GM19395 (cell line): ENCODE results near the gene CCDC88C.
A peak's percentile ranks its signal among the peaks of the same experiment; 100 is the strongest.
"Not testable (repeated sequence)": the region's sequence is repeated elsewhere in the genome, so short reads cannot be mapped to it uniquely, and the experiment has no call there.

Experiments used
- ATAC-seq: cut with Tn5 transposase; IDR thresholded peaks from one replicate; pipeline ENCODE4 v1.9.1; 2021; ENCODE audit warnings: mild to moderate bottlenecking, moderate library complexity; ENCODE audit not compliant: unreplicated experiment

Gene CCDC88C

DNA sequence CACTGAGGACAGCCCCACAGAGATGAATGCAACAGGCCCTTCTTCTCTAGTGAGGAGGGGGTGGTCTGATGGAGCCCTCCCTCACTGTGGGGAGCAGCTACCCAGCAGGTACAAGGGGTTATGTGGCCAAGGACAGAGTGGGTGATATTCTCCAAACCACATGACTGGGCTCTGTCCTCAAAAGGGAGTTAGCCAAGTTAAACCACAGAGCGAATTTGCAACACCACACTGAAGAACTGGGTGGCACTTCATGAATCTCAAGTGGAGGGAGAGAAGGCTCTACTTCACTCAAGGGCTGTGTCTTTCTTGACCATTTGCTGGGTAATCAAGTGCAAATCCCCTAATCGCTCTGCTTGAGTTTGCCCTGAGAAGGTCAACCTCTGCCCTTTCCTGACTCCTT is 185.6 kb downstream of the CCDC88C start:
- no peak for ATAC-seq

GRCh38 chr14:91231446-91231845 is 186.2 kb downstream of the CCDC88C start:
- no peak for ATAC-seq

GRCh38 chr14:91230397-91231035 is 187.1 kb downstream of the CCDC88C start:
- no peak for ATAC-seq

- peak; percentile 84 for ATAC-seq
Observed at GRCh38 chr14:91229743-91230200, 187.8 kb downstream of the CCDC88C start.

DNA sequence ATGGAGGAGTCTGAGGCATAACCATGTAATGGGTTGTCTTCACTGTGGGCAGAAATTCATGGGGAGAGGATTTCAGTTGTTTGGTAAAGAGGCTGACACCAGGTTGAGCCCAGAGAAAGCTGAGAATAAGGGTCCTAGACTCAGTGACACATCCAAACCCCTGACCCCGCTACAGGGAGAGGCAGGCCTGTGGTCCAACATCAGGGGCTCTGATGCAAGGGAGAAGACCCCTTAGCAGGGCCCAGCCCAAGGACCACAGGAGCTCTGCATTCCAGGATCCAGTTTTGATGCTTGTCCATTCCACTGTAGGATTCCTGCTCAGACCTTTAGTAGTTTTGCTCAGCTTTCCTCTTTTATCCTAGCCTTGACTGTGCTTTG is 188.6 kb downstream of the CCDC88C start:
- no peak for ATAC-seq

DNA sequence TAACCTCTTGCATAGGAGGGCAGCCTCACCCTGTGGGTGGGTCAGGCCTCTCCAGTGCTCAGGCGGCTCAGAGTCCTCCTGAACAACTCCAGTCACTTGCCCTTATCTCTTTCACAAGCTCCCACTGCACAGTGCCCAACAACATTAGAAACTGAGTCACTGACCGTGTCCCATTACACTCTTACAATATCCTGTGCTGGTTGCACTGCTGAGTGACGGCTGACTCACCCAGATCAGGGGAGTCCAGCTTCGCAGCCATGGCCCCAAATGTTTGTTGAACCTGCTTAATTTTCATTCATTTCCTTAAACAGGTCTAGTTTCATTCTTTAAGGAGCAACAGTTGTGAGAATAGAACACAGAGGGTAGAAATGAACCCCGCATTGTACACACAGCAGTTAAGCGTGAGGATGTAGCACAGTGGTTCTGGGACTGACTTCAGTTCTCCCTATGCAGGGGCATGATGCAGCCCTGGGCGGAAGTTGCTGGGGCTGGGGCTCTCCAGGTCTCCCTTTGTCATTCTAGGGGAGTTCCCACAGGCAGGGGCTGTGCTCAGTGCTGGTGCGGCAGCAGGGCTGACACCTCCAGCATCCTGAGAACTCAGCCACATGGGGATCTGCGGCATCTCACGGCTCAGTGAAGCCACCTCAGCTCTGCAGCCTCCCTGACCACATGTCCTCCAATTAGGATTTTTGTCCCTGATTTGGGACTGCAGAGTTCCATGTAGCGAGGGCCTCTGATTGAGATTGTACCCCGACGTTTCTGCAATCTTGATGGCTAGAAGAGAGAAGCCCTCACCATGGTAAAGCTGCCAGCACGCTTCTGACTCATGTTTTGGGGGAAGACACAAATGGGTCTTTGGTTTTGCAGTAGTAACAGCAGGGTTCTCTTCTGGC is 189.3 kb downstream of the CCDC88C start:
- peak; percentile 78 for ATAC-seq

DNA sequence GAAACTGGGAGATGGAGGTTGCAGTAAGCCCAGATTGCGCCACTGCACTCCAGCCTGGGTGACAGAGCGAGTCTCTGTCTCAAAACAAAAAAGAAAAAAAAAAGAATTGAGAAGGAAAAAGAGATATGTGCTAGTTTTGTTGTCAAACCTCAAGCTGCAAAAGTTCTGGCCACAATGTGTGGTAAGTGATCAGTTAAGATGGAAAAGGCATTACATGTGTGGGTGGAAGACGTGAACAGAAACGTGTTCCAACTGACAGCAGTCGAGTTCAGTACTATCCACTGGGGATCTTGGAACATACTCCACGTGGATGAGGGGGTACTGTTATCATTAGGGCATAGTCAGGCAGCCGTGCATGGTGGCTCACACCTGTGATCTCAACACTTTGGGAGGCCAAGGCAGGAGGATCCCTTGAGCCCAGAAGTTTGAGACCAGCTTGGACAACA is 190.4 kb downstream of the CCDC88C start:
- ATAC-seq = no peak

DNA sequence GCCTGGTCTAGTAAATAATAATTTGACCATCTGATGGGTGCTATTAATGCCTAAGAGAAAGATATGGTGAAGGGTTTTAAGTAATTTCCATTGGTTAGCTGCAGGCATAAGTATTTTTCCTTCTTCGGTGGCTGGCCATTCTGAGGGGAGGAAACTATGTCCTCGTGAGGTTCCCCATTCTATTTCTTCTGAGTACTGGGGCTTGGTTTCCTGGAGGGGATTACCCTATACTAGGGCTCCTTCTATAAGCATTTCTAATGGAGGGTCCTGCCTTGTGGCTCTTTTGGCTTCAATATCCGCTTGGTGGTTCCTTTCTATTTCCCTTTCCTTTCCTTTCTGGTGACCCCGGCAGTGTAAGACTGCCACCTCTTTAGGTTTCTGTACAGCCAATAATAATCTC is 191.3 kb downstream of the CCDC88C start:
- not testable (repeated sequence) for ATAC-seq

DNA sequence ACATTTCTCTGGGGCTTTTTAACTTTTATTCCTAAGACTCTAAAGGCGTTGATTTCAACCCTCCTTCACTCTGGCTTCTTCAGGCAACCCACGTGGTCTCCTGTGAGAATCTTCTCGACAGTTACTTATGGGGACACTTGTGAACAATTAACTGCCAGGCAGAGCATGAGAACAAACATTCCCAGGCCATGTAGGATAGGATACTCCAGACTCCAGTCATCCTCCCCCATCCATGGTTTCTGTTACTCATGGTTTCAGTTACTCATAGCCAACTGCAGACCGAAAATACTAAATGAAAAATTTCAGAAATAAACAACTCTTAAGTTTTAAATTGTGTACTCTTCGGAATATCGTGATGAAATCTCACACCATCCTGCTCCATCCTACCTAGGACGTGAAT is 192.6 kb downstream of the CCDC88C start:
- no peak for ATAC-seq

- ATAC-seq = no peak
Observed at GRCh38 chr14:91223028-91223783, 194.4 kb downstream of the CCDC88C start.
